Keratinocyte (primary cell): ENCODE data around the gene MYLK4.

Experiments used
- EZH2 ChIP-seq: IDR thresholded peaks from one replicate; pipeline ENCODE4 v1.6.1; 2012; ENCODE audit warnings: inconsistent platforms, mild to moderate bottlenecking, low read length, moderate library complexity
- TF ChIP-seq, protein P1 (sequence below), 3 experiments: IDR thresholded peaks in 1 of 3; conservative IDR thresholded peaks in 1 of 3; optimal IDR thresholded peaks in 1 of 3; 2 replicates in 2 of 3; 3 replicates in 1 of 3; pipeline versions ENCODE3 to v1.5.1; 2011; ENCODE audit warnings: low read length in 3 of 3, mild to moderate bottlenecking in 3 of 3, moderate library complexity in 2 of 3, control low read depth in 1 of 3, inconsistent platforms in 1 of 3; ENCODE audit not compliant: insufficient read depth in 2 of 3; ENCODE audit errors: extremely low read depth in 1 of 3

DNA sequence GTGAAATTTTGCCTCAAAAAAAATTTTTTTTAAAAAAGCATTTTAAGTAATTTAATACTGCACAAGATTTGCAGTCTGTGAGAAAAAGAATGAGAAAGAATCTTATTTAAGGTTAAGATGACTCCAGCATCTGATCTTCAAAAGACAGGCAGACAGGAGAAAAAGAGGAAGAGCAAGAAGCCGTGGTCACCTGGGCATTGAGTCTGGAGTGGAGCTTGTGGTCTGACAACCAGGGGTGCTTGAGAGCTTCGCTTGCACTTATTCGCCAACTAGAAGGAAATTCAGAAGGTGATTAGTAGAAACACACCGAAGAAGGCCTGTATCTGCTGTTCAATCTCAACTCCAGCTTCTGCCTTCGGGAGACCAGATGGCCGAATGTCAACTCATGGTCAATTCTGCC, 75.9 kb downstream of the MYLK4 start:
- TF ChIP-seq, protein P1, sequence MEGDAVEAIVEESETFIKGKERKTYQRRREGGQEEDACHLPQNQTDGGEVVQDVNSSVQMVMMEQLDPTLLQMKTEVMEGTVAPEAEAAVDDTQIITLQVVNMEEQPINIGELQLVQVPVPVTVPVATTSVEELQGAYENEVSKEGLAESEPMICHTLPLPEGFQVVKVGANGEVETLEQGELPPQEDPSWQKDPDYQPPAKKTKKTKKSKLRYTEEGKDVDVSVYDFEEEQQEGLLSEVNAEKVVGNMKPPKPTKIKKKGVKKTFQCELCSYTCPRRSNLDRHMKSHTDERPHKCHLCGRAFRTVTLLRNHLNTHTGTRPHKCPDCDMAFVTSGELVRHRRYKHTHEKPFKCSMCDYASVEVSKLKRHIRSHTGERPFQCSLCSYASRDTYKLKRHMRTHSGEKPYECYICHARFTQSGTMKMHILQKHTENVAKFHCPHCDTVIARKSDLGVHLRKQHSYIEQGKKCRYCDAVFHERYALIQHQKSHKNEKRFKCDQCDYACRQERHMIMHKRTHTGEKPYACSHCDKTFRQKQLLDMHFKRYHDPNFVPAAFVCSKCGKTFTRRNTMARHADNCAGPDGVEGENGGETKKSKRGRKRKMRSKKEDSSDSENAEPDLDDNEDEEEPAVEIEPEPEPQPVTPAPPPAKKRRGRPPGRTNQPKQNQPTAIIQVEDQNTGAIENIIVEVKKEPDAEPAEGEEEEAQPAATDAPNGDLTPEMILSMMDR (optimal IDR thresholded peaks at IDR 0.05 in 1 of 3, IDR thresholded peaks at IDR 0.05 in 1 of 3, conservative IDR thresholded peaks at IDR 0.05 in 1 of 3; ENCODE audit: extremely low read depth in 1 of 3, insufficient read depth in 2 of 3, low read length in 3 of 3), result no peak
- TF ChIP-seq EZH2, result no peak
